ENCODE measurements around the gene ERC2. TPM values are rescaled to one million over a fixed set of nuclear protein-coding genes. Genes with fewer than 3 reads are reported as not detected.

ERC2 gene
- total RNA-seq, 1 donor from 2014 or later = 7.4 TPM

- Histone ChIP-seq H3K27ac (ENCODE audit: low read depth, low read length) (no peak overlapping the region), H3K9me3 (ENCODE audit: insufficient read depth, low read depth, low read length) (no peaks in the 10 kb centered on the region), H4K20me1 (ENCODE audit: insufficient read depth, low read length) (no peaks in the 10 kb centered on the region), H3K36me3 (ENCODE audit: insufficient read depth, low read length) (no peaks in the 10 kb centered on the region), H3K4me2 (ENCODE audit: low read length) (no peak overlapping the region), H3K27me3 (ENCODE audit: insufficient read depth, low read length) (no peaks in the 10 kb centered on the region), H3K79me2 (ENCODE audit: insufficient read depth, low read length) (no peaks in the 10 kb centered on the region), H3K4me3 (ENCODE audit: insufficient read depth, low read depth, low read length) (no peak overlapping the region), H3K4me1 (ENCODE audit: insufficient read depth, low read length) (no peaks in the 10 kb centered on the region), H2AFZ (ENCODE audit: low read depth, low read length) (no peak overlapping the region), H3K9ac (ENCODE audit: low read length) (no peak overlapping the region)
- FAIRE-seq = no peak
- TF ChIP-seq EZH2 (IDR thresholded peaks at IDR 0.05; ENCODE audit: insufficient read depth, low read length) (no peak), CTCF (IDR thresholded peaks at IDR 0.05; ENCODE audit: insufficient read depth, low read depth, low read length) (no peak)
- DNase-seq (ENCODE audit: low read depth) = no peak
- Mint-ChIP-seq H3K4me1 (ENCODE audit: low read depth, unreplicated experiment) (peaks cover 2% of the 10 kb centered on the region), H3K9me3 (ENCODE audit: unreplicated experiment) (no peaks in the 10 kb centered on the region), H3K27me3 (ENCODE audit: low read depth, unreplicated experiment) (no peaks in the 10 kb centered on the region), H3K36me3 (ENCODE audit: low read depth, unreplicated experiment) (no peaks in the 10 kb centered on the region), H3K27ac (ENCODE audit: unreplicated experiment) (no peak overlapping the region), H3K4me3 (ENCODE audit: unreplicated experiment) (no peak overlapping the region)
These were observed 479.4 kb downstream of the ERC2 start for GRCh38 chr3:55988905-55989304.

GRCh38 chr3:55984626-55985025, 483.6 kb downstream of the ERC2 start:
- no peaks in the 10 kb centered on the region for H3K4me1 ChIP-seq (ENCODE audit: insufficient read depth, low read length)
- no peaks in the 10 kb centered on the region for H4K20me1 ChIP-seq (ENCODE audit: insufficient read depth, low read length)
- Mint-ChIP-seq H3K4me3 (ENCODE audit: unreplicated experiment) (no peak overlapping the region), H3K27ac (ENCODE audit: unreplicated experiment) (no peak overlapping the region), H3K9me3 (ENCODE audit: unreplicated experiment) (no peaks in the 10 kb centered on the region), H3K4me1 (ENCODE audit: low read depth, unreplicated experiment) (peaks cover 2% of the 10 kb centered on the region), H3K27me3 (ENCODE audit: low read depth, unreplicated experiment) (no peaks in the 10 kb centered on the region), H3K36me3 (ENCODE audit: low read depth, unreplicated experiment) (no peaks in the 10 kb centered on the region)
- no peak overlapping the region for H3K27ac ChIP-seq (ENCODE audit: low read depth, low read length)
- no peak overlapping the region for H3K4me3 ChIP-seq (ENCODE audit: insufficient read depth, low read depth, low read length)
- H2AFZ ChIP-seq (ENCODE audit: low read depth, low read length) = no peak overlapping the region
- no peak for DNase-seq (ENCODE audit: low read depth)
- H3K27me3 ChIP-seq (ENCODE audit: insufficient read depth, low read length) = no peaks in the 10 kb centered on the region
- no peak for FAIRE-seq
- no peaks in the 10 kb centered on the region for H3K79me2 ChIP-seq (ENCODE audit: insufficient read depth, low read length)
- no peak overlapping the region for H3K4me2 ChIP-seq (ENCODE audit: low read length)
- H3K9me3 ChIP-seq (ENCODE audit: insufficient read depth, low read depth, low read length) = no peaks in the 10 kb centered on the region
- no peak for TF ChIP-seq CTCF (IDR thresholded peaks at IDR 0.05; ENCODE audit: insufficient read depth, low read depth, low read length)
- TF ChIP-seq EZH2 (IDR thresholded peaks at IDR 0.05; ENCODE audit: insufficient read depth, low read length) = no peak
- no peak overlapping the region for H3K9ac ChIP-seq (ENCODE audit: low read length)
- H3K36me3 ChIP-seq (ENCODE audit: insufficient read depth, low read length) = no peaks in the 10 kb centered on the region

GRCh38 chr3:55978953-55979352, 489.3 kb downstream of the ERC2 start:
- Histone ChIP-seq H3K79me2 (ENCODE audit: insufficient read depth, low read length) (no peaks in the 10 kb centered on the region), H3K27ac (ENCODE audit: low read depth, low read length) (no peak overlapping the region), H3K4me2 (ENCODE audit: low read length) (no peak overlapping the region), H3K4me1 (ENCODE audit: insufficient read depth, low read length) (no peaks in the 10 kb centered on the region), H3K9me3 (ENCODE audit: insufficient read depth, low read depth, low read length) (no peaks in the 10 kb centered on the region), H3K27me3 (ENCODE audit: insufficient read depth, low read length) (no peaks in the 10 kb centered on the region), H4K20me1 (ENCODE audit: insufficient read depth, low read length) (no peaks in the 10 kb centered on the region), H2AFZ (ENCODE audit: low read depth, low read length) (no peak overlapping the region), H3K4me3 (ENCODE audit: insufficient read depth, low read depth, low read length) (no peak overlapping the region), H3K9ac (ENCODE audit: low read length) (no peak overlapping the region), H3K36me3 (ENCODE audit: insufficient read depth, low read length) (no peaks in the 10 kb centered on the region)
- Mint-ChIP-seq H3K27ac (ENCODE audit: unreplicated experiment) (no peak overlapping the region), H3K27me3 (ENCODE audit: low read depth, unreplicated experiment) (no peaks in the 10 kb centered on the region), H3K4me1 (ENCODE audit: low read depth, unreplicated experiment) (peaks cover 8% of the 10 kb centered on the region), H3K4me3 (ENCODE audit: unreplicated experiment) (no peak overlapping the region), H3K36me3 (ENCODE audit: low read depth, unreplicated experiment) (no peaks in the 10 kb centered on the region), H3K9me3 (ENCODE audit: unreplicated experiment) (no peaks in the 10 kb centered on the region)
- TF ChIP-seq EZH2 (IDR thresholded peaks at IDR 0.05; ENCODE audit: insufficient read depth, low read length) (no peak), CTCF (IDR thresholded peaks at IDR 0.05; ENCODE audit: insufficient read depth, low read depth, low read length) (no peak)
- DNase-seq (ENCODE audit: low read depth) = no peak
- no peak for FAIRE-seq

Measured in astrocyte (in vitro differentiated cells and primary cell).